ENCODE data around the gene THY1.

The THY1 gene

GRCh38 chr11:119381181-119381988, 41.6 kb downstream of the THY1 start, which contains the start of gene USP2:
TSS of gene USP2 (minus strand) at chr11:119381690. CDS start at chr11:119373480, 8,210 bp downstream.
- peak; percentile 97 for DNase-seq

- DNase-seq, result no peak
Measured at GRCh38 chr11:119380827-119381180, 42.2 kb downstream of the THY1 start.

DNA sequence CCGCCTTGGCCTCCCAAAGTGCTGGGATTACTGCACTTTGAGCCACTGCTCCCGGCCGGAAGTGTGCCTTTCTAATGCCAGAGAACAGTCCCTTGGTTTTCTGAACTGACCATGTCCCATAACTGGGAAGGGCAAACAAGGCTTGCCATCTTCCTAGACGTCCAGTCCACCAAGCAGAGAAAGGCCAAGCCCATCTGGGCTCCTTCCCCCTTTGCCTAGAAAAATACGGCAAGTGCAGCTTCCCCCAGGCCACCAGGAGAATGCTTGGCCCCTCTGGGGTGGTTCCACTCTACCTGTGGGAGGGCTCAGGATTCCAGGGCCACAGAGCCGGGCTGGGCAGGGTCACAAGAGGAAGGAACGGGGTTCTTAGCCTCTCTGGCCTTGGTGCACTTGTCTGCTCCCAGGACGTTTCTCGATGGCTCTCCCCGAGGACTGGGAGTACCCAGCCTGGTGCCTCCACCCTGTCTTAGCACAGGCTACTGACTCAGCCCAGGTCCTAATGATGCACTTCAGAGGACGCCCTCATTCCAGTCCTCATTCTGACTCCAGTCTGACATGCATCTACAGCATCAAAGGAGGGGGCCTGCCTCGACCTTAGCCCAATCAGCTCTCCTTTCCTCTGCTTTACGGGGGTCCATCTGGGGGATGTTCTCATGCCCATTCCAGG, 42.7 kb downstream of the THY1 start:
- no peak for DNase-seq

DNA sequence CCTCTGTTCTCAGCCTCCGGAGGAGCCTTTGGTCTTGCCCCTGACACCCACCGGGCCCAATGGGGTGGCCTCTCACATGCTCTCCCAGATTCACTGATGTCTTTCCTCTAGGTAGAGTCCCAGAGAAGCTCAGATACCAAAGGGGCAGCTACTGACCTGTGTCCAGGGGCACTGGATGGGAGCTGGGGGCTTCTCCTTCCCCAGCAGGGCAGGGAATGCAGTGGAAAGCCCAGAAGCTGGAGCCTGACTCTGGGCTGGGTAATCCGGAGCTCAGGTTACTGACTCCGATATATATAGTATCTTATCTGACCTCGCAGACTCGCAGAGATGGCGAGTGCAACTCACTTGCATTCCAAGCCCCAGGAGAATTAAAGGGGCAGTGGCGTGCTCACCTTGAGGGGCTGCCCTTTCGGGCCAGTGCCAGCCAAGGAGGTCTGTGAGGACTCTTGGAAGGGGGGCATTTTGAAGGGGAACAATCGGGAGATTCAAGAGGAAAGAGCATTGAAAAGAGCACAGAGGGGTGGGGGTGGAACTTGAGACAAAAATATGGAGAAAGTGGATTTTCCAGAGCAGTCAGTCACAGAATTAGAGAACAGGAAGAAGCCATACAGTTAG, 44.0 kb downstream of the THY1 start:
- DNase-seq, result no peak

DNA sequence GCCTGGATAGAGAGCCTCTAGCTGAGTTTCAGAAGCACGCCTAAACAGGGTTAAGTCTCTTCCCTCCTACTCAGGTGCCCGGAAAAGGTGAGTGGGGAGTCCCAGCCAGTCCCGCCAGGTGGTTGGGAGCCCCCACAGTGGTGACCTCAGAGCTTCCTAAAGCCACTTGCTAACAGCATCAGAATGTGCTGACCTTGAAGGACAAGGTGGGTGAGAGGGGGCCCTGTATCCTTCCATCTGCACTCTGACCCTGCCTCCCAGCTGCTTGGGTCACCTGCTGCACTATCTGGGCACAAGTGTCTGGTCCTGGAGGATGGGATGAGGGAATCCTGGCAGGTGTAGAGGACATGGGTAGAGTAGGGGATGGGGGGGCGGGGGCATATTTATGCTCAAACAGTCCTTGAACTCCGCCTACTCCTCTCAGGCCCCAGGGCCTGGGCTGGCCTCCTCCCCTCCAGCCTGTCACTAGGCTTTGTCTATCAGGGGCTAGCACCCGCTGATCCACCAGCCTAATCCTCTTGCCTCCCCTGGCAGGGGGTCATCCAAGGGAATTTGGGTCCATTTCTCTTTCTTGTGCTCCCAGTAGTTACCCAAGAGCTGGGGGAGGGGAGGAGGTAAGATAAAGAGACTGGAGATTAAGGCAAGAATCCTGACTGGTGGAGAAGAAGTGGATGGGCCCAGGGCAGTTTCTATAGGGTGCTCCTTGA, 44.9 kb downstream of the THY1 start:
- no peak for DNase-seq

- no peak for DNase-seq
Measured at GRCh38 chr11:119377112-119377901, 45.7 kb downstream of the THY1 start.

DNA sequence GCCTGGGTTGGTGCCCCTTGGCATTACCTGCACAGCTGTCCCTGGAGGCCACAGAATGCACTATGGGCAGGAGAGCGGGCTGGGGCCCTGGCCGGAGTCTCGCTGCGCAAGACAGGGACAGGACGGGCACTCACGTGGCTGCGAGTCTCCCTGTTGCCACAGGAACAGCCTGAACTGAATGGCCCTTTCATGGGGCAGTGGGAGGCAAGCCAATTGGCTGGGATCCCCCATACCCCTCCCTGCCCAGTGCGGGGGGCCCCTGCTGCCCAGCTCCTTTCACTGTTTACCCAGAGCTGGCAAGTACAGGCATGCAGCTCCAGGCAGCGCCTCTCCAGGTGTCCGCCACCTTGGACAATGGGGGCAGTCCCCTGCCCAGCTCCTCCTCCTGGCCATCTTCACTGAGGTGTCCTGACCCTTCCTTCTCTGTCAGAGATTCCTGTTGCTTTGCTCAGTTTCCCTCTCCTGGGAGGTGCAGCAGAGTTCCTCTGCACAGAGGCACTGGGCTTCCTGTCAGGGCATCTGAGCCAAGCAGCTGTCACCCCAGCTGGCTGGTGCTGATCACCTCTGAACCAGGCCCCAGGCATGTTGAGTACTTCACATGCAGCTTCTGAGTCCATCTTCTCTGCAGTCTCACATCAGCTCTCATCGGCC, 46.6 kb downstream of the THY1 start:
- DNase-seq, result no peak

- no peak for DNase-seq
Measured at GRCh38 chr11:119375337-119376196, 47.4 kb downstream of the THY1 start.

- no peak for DNase-seq
Measured at GRCh38 chr11:119374632-119375336, 48.2 kb downstream of the THY1 start.

DNA sequence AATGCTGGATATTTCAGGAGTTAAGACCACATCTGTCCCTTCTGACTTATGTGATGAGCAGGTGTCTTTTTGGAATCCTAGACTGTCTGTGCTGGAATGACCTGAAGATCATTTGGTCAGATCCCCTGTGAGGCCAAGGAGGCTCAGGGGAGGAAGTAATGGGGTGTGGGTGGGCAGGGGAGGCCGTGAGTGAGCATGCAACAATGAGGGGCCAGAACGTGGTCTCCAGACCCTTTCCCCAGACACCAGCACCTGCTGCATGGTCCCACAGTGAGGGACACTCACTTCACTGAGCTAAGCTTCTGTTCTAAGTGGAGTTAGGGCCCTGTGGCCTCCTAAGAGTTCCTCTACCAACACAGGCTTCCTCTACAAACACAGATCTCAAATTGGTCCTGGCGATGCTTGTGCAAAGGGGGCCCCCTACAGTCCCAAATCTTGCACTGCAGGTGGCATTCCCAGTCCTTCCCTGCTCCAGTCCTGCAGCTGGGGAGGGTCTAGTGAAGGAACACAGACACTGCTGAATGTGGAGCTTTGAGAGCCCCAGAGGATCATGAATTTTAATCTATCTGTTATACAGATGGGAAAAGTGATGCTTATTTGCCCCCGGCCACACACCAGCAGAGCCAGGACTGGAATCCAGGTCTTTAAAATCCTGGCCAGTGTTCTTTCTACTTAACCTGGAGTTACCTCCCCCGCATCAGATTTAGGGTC, 48.9 kb downstream of the THY1 start:
- DNase-seq, result peak; percentile 29

- no peak for DNase-seq
Measured at GRCh38 chr11:119373059-119373920, 49.7 kb downstream of the THY1 start.

GRCh38 chr11:119372260-119373058, 50.5 kb downstream of the THY1 start:
- no peak for DNase-seq

DNA sequence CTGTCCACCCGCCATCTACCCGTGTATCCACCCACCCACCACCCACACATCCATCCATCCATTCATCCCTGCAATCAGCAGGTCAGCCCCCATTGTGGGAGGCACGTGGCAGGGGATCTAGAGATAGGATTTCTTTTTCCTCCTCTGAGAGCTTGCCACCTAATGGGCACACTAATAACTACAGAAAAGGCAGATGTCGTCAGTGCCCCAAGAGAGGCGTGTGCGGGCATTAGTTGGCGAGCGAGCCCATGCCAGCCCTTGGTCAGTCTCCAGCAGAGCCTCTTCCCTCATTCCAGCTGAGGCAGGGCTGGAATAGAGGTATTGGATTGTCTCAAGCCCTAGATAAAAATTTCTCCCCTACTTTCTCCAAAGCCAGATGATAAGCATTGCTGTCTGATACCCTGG, 51.2 kb downstream of the THY1 start:
- no peak for DNase-seq

- no peak for DNase-seq
Measured at GRCh38 chr11:119371067-119371601, 51.8 kb downstream of the THY1 start.

DNA sequence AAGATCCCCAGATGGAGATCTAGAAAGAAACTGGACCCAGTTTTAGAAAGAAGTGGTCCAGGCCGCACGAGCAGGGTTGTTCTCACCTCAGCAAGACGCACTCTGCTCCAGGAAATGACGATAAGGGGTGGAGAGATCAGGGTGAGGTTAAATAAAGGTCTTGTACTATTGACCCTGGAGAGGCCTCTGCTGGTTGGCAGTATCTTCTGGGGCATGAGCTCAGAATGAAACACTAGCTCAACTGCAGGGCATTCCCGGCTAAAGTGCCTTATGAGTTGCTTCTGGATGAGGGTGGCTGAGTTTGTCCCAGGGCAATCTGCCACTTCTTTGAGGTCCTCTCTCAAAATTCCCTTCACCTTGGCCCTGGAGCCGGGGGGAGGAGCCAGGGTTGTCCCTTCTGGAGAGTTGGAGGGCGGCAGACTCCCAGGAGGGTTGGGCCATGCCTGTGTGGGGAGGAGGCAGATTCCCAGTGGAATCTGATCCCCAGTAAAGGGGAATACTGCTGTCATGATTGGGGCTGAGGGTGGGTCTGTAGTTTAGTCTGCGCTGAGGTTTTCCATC, 52.4 kb downstream of the THY1 start:
- no peak for DNase-seq

GRCh38 chr11:119369132-119369925, 53.6 kb downstream of the THY1 start:
- DNase-seq, result no peak

All from activated naive CD4-positive, alpha-beta T cell treated with anti-CD3 and anti-CD28 coated beads, Interleukin-2, amount 50 U/mL, for 16 hours (primary cell).